LNCAP (cell line): ENCODE results near the gene TLR4.

Source experiments
- TF ChIP-seq, protein P1 (sequence below): fragments of 450-650 bp; IDR thresholded peaks from 2 replicates; pipeline ENCODE4 v1.5.1; 2017; ENCODE audit warnings: mild to moderate bottlenecking

Gene TLR4

DNA sequence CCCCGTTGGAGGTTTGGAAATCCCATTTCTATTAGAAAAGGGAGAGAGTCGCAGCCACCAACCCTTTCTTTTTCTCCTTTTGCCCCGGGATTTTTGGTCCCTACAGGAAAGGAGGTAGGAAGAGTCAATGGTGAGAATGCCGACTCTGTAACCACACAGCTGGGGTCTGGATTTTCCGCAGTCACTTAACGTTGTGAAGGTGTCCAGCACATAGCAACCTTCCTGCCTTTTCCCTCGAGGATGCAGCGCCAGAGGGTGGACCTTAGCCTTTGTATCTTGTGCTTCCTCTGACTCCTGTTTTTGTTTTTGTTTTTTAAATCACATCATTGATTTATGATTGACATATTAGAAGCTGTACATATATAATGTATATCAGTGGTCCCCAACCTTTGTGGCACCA, 41.4 kb downstream of the TLR4 start:
- TF ChIP-seq, protein P1, sequence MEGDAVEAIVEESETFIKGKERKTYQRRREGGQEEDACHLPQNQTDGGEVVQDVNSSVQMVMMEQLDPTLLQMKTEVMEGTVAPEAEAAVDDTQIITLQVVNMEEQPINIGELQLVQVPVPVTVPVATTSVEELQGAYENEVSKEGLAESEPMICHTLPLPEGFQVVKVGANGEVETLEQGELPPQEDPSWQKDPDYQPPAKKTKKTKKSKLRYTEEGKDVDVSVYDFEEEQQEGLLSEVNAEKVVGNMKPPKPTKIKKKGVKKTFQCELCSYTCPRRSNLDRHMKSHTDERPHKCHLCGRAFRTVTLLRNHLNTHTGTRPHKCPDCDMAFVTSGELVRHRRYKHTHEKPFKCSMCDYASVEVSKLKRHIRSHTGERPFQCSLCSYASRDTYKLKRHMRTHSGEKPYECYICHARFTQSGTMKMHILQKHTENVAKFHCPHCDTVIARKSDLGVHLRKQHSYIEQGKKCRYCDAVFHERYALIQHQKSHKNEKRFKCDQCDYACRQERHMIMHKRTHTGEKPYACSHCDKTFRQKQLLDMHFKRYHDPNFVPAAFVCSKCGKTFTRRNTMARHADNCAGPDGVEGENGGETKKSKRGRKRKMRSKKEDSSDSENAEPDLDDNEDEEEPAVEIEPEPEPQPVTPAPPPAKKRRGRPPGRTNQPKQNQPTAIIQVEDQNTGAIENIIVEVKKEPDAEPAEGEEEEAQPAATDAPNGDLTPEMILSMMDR = no peak

DNA sequence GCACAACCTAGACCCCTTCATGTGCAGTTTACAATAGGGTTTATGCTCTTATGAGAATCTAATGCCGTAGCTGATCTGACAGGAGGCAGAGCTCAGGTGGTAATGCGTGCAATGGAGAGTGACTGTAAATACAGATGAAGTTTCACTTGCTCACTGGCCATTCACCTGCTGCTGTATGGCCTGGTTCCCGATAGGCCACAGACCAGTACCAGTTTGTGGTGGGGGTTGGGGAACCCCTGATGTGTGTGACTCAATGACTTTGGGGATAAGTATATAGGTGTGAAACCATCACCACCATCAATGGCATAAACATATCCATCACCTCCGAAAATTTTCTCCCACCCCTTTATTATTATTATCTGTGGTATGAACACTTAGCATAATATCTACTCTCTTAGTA, 42.1 kb downstream of the TLR4 start:
- TF ChIP-seq, protein P1 = no peak

DNA sequence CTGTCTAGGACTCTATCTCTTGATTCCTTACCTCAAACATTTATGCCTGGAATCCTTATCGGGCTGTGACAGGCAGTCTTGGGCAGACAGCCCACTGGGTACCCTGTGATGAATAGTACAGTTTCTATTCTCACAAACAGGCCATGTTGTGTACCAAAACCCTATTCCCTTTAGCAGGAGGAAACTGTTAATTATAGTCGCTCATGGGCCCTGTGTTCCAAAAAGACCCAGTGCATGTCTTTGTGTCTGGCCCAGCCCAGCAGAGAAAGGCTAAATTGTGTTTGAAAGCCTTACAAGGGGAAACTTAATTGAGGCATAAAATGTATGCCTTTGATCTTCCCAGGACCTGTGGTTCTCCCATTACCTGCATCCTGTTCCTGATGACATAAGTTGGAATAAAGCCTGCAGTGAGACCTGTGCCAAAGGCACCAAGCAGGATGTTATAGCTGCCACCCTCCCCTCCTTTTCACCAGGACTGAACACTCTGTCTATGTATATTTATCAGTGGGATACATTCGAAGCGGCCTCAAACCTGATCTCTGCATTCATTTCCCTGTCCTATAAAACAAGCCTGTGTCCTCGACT, 43.3 kb downstream of the TLR4 start:
- TF ChIP-seq, protein P1 = no peak

DNA sequence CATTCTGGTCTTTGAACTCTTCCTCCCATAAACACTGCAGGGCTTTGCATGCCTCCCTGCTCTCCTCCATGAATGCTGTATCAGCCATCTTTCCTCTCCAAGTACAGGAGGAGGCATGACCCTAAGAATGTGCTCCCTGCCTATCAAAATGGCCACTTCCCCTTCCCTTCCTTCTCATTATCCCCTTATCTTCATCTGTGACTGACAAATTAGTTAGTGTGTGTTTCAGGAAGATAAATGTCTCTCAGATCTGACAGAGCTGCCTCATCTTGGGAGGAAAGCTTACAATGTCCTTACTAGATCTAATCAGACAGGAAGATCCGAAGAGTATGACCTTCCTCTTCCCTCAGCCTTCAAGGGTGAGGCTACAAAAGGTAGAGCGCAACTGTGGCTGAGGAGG, 46.2 kb downstream of the TLR4 start:
- TF ChIP-seq, protein P1 = no peak

DNA sequence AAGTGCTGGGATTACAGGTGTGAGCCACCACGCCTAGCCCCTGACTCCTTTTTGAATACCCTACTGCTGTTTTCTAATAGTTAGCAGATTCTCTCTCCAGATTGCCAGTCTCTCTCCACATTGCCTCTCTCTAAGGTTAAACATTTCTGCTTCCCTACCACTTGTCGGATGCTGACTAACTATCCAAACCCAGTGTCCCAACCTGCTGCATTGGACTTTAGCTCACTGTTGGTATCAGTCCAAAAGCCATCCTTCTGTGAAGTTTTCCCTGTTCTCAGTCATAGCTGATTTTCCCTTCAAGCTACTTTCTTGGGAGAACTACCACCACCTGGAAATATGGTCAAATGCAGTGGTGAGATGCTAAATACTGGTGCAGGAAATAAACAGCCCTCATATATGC, 48.7 kb downstream of the TLR4 start:
- TF ChIP-seq, protein P1 = no peak

DNA sequence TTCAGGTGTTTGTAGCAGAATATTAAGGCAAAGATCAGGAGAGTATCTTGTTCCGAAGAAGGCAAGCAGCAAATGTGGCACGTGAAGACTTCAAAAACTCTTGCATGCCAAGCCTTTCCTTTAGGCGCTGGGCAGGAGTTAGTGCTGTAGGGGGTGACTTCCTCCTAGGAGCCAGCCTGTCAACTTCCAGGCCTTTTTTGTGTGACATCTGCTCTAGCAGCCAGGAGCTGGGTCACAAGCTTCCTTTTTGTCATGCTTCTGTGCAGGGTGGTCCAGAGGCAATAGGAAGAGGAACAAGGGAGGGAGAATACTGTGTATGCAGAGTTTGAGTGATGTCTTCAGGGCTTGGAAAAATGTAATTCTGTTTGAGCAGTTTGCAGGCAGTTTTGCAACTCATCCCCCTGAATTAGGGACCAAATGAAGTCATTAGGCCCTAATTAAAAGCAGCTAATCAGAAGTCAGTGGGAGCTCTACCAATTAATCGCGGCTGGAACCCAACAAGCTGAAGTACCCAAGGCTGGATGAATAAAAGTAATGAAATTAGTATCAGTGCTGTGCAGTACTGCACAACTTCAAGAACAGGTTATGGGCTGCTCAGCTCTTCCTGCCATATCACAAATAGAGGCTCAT, 53.5 kb downstream of the TLR4 start:
- TF ChIP-seq, protein P1 = no peak

DNA sequence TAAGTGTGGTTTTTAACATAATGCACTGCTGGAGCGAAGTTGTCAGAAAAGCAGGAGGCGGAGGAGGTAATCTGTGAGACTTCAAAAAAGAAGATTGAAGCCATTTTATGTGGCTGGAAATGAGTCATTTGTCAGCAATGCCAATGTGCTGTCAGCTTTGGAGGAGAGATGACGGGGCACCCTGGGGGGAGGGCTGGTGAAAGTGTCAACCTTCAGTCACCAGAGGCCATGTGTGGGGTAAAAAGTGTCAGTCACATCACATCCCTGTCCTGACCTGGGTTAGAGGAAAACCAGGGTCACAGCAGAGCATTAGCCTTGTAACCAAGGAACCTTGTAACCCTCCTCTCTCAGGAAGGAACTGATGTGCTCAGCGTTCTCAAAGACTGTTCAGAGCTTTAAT, 59.1 kb downstream of the TLR4 start:
- TF ChIP-seq, protein P1 = no peak
